ENCODE measurements around the gene SLC7A7. TPM values are rescaled to one million over a fixed set of nuclear protein-coding genes. Genes with fewer than 3 reads are reported as not detected.
"Not testable (repeated sequence)": the region's sequence is repeated elsewhere in the genome, so short reads cannot be mapped to it uniquely, and the experiment has no call there.

Gene SLC7A7
- total RNA-seq, 1 experiment from 2014 or later, result 443 TPM

GRCh38 chr14:22852940-22853767 lies 37.9 kb upstream of the SLC7A7 start:
- peak; percentile 89 to 92 for DNase-seq
- BruUV-seq (replicated peaks), result no TSS peak
- Histone ChIP-seq H3K9me3 (no peaks in the 10 kb centered on the region), H3K4me3 (ENCODE audit: low read depth, low read length) (peak overlapping the region; percentile 35), H3K27me3 (replicated peaks; ENCODE audit: control insufficient read depth, insufficient read depth, low read length) (no peaks in the 10 kb centered on the region), H3K4me1 (peaks cover 25% of the 10 kb centered on the region), H3K36me3 (ENCODE audit: control insufficient read depth, insufficient read depth, low read length) (no peaks in the 10 kb centered on the region)
- Mint-ChIP-seq H3K9me3 (ENCODE audit: unreplicated experiment) (no peaks in the 10 kb centered on the region), H3K4me1 (ENCODE audit: low read depth, unreplicated experiment) (peaks cover 7% of the 10 kb centered on the region), H3K36me3 (ENCODE audit: insufficient read depth, unreplicated experiment) (no peaks in the 10 kb centered on the region), H3K27me3 (ENCODE audit: insufficient read depth, unreplicated experiment) (no peaks in the 10 kb centered on the region), H3K4me3 (ENCODE audit: unreplicated experiment) (peak overlapping the region; percentile 69), H3K27ac (ENCODE audit: unreplicated experiment) (peak overlapping the region; percentile 68)
- peak; percentile 87 to 91 for TF ChIP-seq CTCF (IDR thresholded peaks at IDR 0.05; ENCODE audit: insufficient read depth in 1 of 2, low read depth in 1 of 2, low read length in 1 of 2, severe bottlenecking in 1 of 2, unreplicated experiment in 1 of 2)
- ChIA-PET CTCF (interaction anchor here (0.6 to 2.8 kb wide), 16 partner anchors 8 to 283 kb away, joined by 3 to 50 read pairs (median 4); partner anchors contain the start of genes MMP14, OXA1L and REM2), POLR2A (interaction anchor here (0.7 to 2.6 kb wide), 2 partner anchors 31 to 264 kb away, joined by 4 to 14 read pairs; no protein-coding TSS in a partner anchor)
- intact Hi-C loops (cut with micrococcal nuclease; ENCODE audit: unreplicated experiment), result loop anchor here (1.0 kb wide), 7 partner anchors 17 to 296 kb away; partner anchors contain the start of gene MMP14

- Mint-ChIP-seq H3K36me3 (ENCODE audit: insufficient read depth, unreplicated experiment) (no peaks in the 10 kb centered on the region), H3K4me1 (ENCODE audit: low read depth, unreplicated experiment) (peaks cover 7% of the 10 kb centered on the region), H3K4me3 (ENCODE audit: unreplicated experiment) (peak overlapping the region; percentile 69), H3K27me3 (ENCODE audit: insufficient read depth, unreplicated experiment) (no peaks in the 10 kb centered on the region), H3K27ac (ENCODE audit: unreplicated experiment) (peak overlapping the region; percentile 68), H3K9me3 (ENCODE audit: unreplicated experiment) (no peaks in the 10 kb centered on the region)
- BruUV-seq (replicated peaks), result no TSS peak
- Histone ChIP-seq H3K27me3 (replicated peaks; ENCODE audit: control insufficient read depth, insufficient read depth, low read length) (no peaks in the 10 kb centered on the region), H3K4me1 (peaks cover 25% of the 10 kb centered on the region), H3K9me3 (no peaks in the 10 kb centered on the region), H3K36me3 (ENCODE audit: control insufficient read depth, insufficient read depth, low read length) (no peaks in the 10 kb centered on the region), H3K4me3 (ENCODE audit: low read depth, low read length) (no peak overlapping the region)
- CTCF ChIA-PET, result interaction anchor here (0.7 to 2.8 kb wide), 15 partner anchors 8 to 282 kb away, joined by 3 to 50 read pairs (median 4); partner anchors contain the start of genes MMP14, OXA1L and REM2
- no peak for DNase-seq
- intact Hi-C loops (cut with micrococcal nuclease; ENCODE audit: unreplicated experiment), result no loop called here
- TF ChIP-seq CTCF (IDR thresholded peaks at IDR 0.05; ENCODE audit: insufficient read depth in 1 of 2, low read depth in 1 of 2, low read length in 1 of 2, severe bottlenecking in 1 of 2, unreplicated experiment in 1 of 2), result no peak
- POLR2A ChIA-PET, result interaction anchor here (2.6 kb wide), 1 partner anchor 30 kb away, joined by 14 read pairs; no protein-coding TSS in a partner anchor
Observed at GRCh38 chr14:22852599-22852939, 37.3 kb upstream of the SLC7A7 start.

- H3K9me3 ChIP-seq; H3K36me3 ChIP-seq (ENCODE audit: control insufficient read depth, insufficient read depth, low read length); BruUV-seq (replicated peaks); H3K27me3 ChIP-seq (replicated peaks; ENCODE audit: control insufficient read depth, insufficient read depth, low read length); H3K27me3 Mint-ChIP-seq (ENCODE audit: insufficient read depth, unreplicated experiment); H3K4me1 Mint-ChIP-seq (ENCODE audit: low read depth, unreplicated experiment); H3K4me3 ChIP-seq (ENCODE audit: low read depth, low read length); H3K4me3 Mint-ChIP-seq (ENCODE audit: unreplicated experiment); H3K36me3 Mint-ChIP-seq (ENCODE audit: insufficient read depth, unreplicated experiment); H3K9me3 Mint-ChIP-seq (ENCODE audit: unreplicated experiment); intact Hi-C loops (cut with micrococcal nuclease; ENCODE audit: unreplicated experiment); DNase-seq; H3K27ac Mint-ChIP-seq (ENCODE audit: unreplicated experiment): not testable (repeated sequence)
- ChIA-PET POLR2A (interaction anchor here (2.6 kb wide), 1 partner anchor 30 kb away, joined by 14 read pairs; no protein-coding TSS in a partner anchor), CTCF (interaction anchor here (0.7 to 2.8 kb wide), 15 partner anchors 11 to 282 kb away, joined by 3 to 50 read pairs (median 4); partner anchors contain the start of genes MMP14, OXA1L and REM2)
- H3K4me1 ChIP-seq, result peaks cover 25% of the 10 kb centered on the region
Observed at GRCh38 chr14:22852178-22852577, 36.9 kb upstream of the SLC7A7 start.

Measured in Caco-2 (cell line).